ENCODE results near the gene SYDE1. TPM values are rescaled to one million over a fixed set of nuclear protein-coding genes. Genes with fewer than 3 reads are reported as not detected.
A peak's percentile ranks its signal among the peaks of the same experiment; 100 is the strongest.

Gene SYDE1
- polyA plus RNA-seq (0.70 TPM in 1 of 2 replicates, not detected in the other), polyA minus RNA-seq (0.58 TPM in 1 of 2 replicates, not detected in the other)

GRCh38 chr19:15107061-15108010, at the start of gene SYDE1:
SYDE1 (plus strand) TSS chr19:15107401; CDS start chr19:15107434, 33 bp downstream.
- H3K79me2 ChIP-seq (replicated peaks; ENCODE audit: insufficient read depth, low read length): no peaks in the 10 kb centered on the region
- H3F3A ChIP-seq (ENCODE audit: insufficient read depth, low read length, poor library complexity, severe bottlenecking): no peaks in the 10 kb centered on the region
- H3K4me3 ChIP-seq (ENCODE audit: low read length): peak within 1 kb of the TSS; percentile 57
- H3K27ac ChIP-seq (ENCODE audit: low read length): no peak within 1 kb of the TSS
- H4K20me1 ChIP-seq (ENCODE audit: insufficient read depth): no peaks in the 10 kb centered on the region
- H3K9ac ChIP-seq (ENCODE audit: low read length): no peak within 1 kb of the TSS
- no peaks in the 10 kb centered on the region for H3K36me3 ChIP-seq (ENCODE audit: insufficient read depth, low read length)
- no peaks in the 10 kb centered on the region for H3K9me2 ChIP-seq (ENCODE audit: insufficient read depth, low read length)
- no peak within 1 kb of the TSS for H2AFZ ChIP-seq (ENCODE audit: low read depth, low read length)
- no peak within 1 kb of the TSS for H3K4me2 ChIP-seq (ENCODE audit: low read length)
- H3K9me3 ChIP-seq (ENCODE audit: low read length): peaks cover 2% of the 10 kb centered on the region
- H3K27me3 ChIP-seq (ENCODE audit: insufficient read depth, low read depth, low read length): peaks cover 14% of the 10 kb centered on the region
- TF ChIP-seq POLR2AphosphoS5 (IDR thresholded peaks at IDR 0.05) (no peak), EP300 (conservative IDR thresholded peaks at IDR 0.05; ENCODE audit: poor library complexity, severe bottlenecking) (no peak), EZH2 (IDR thresholded peaks at IDR 0.05; ENCODE audit: borderline replicate concordance, insufficient read depth, low read length, poor library complexity, severe bottlenecking) (no peak), SMC3 (conservative IDR thresholded peaks at IDR 0.05; ENCODE audit: poor library complexity) (no peak), TAF1 (IDR thresholded peaks at IDR 0.05; ENCODE audit: low read depth) (no peak), MXI1 (conservative IDR thresholded peaks at IDR 0.05; ENCODE audit: poor library complexity, severe bottlenecking) (no peak), RAD21 (conservative IDR thresholded peaks at IDR 0.05) (no peak), REST (IDR thresholded peaks at IDR 0.05; ENCODE audit: borderline replicate concordance) (no peak)
- TF ChIP-seq, protein P1, sequence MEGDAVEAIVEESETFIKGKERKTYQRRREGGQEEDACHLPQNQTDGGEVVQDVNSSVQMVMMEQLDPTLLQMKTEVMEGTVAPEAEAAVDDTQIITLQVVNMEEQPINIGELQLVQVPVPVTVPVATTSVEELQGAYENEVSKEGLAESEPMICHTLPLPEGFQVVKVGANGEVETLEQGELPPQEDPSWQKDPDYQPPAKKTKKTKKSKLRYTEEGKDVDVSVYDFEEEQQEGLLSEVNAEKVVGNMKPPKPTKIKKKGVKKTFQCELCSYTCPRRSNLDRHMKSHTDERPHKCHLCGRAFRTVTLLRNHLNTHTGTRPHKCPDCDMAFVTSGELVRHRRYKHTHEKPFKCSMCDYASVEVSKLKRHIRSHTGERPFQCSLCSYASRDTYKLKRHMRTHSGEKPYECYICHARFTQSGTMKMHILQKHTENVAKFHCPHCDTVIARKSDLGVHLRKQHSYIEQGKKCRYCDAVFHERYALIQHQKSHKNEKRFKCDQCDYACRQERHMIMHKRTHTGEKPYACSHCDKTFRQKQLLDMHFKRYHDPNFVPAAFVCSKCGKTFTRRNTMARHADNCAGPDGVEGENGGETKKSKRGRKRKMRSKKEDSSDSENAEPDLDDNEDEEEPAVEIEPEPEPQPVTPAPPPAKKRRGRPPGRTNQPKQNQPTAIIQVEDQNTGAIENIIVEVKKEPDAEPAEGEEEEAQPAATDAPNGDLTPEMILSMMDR (IDR thresholded peaks at IDR 0.05; ENCODE audit: poor library complexity, severe bottlenecking): no peak

- Histone ChIP-seq H2AFZ (ENCODE audit: low read depth, low read length) (no peak overlapping the region), H3K27me3 (ENCODE audit: insufficient read depth, low read depth, low read length) (no peaks in the 10 kb centered on the region), H3K9ac (ENCODE audit: low read length) (no peak overlapping the region), H3K9me3 (ENCODE audit: low read length) (no peaks in the 10 kb centered on the region), H3K4me3 (ENCODE audit: low read length) (no peak overlapping the region), H3K36me3 (ENCODE audit: insufficient read depth, low read length) (no peaks in the 10 kb centered on the region), H3K4me2 (ENCODE audit: low read length) (no peak overlapping the region), H3K9me2 (ENCODE audit: insufficient read depth, low read length) (no peaks in the 10 kb centered on the region), H3F3A (ENCODE audit: insufficient read depth, low read length, poor library complexity, severe bottlenecking) (no peaks in the 10 kb centered on the region), H3K79me2 (replicated peaks; ENCODE audit: insufficient read depth, low read length) (no peaks in the 10 kb centered on the region), H3K27ac (ENCODE audit: low read length) (no peak overlapping the region), H4K20me1 (ENCODE audit: insufficient read depth) (no peaks in the 10 kb centered on the region)
- TF ChIP-seq EZH2 (IDR thresholded peaks at IDR 0.05; ENCODE audit: borderline replicate concordance, insufficient read depth, low read length, poor library complexity, severe bottlenecking) (no peak), EP300 (conservative IDR thresholded peaks at IDR 0.05; ENCODE audit: poor library complexity, severe bottlenecking) (no peak), RAD21 (conservative IDR thresholded peaks at IDR 0.05) (no peak), POLR2AphosphoS5 (IDR thresholded peaks at IDR 0.05) (no peak), REST (IDR thresholded peaks at IDR 0.05; ENCODE audit: borderline replicate concordance) (no peak), SMC3 (conservative IDR thresholded peaks at IDR 0.05; ENCODE audit: poor library complexity) (no peak), MXI1 (conservative IDR thresholded peaks at IDR 0.05; ENCODE audit: poor library complexity, severe bottlenecking) (no peak), TAF1 (IDR thresholded peaks at IDR 0.05; ENCODE audit: low read depth) (no peak)
- TF ChIP-seq, protein P1 (IDR thresholded peaks at IDR 0.05; ENCODE audit: poor library complexity, severe bottlenecking): no peak
Measured at GRCh38 chr19:15062036-15062435, 45.2 kb upstream of the SYDE1 start.

Measured in neural cell (in vitro differentiated cells).